ENCODE results near the gene MTUS2.

DNA sequence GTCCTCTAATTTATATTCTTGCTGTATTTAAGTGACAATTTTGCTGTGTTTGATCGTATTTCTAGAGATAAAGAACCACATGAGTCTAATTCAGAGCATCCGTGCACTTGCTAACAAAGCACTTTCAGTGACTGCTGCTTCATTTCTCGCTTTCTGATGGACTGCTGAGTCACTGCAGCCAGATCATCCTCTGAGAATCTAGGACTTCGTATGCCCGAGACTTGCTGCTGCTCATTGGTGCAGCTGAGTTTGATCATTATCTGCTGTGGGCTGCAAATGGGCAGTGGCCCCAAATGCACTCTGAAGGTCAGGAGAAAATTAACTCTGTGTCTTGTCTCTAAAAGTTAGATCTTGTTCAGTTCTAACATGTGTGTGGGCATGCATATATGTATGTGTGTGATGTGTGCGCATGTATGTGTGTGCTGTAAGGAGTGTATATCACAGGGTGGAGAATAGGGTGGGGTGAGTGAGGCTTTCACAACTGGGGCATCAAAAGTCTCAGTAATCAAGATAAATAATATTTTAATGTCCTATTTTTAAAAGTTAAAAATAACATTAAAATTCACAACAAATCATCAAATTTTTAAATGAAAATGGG is 342.6 kb downstream of the MTUS2 start:
- TF ChIP-seq BHLHE40 (IDR thresholded peaks at IDR 0.05; ENCODE audit: borderline replicate concordance) (no peak), FOXM1 (IDR thresholded peaks at IDR 0.05; ENCODE audit: borderline replicate concordance) (no peak), HDGF (IDR thresholded peaks at IDR 0.05; ENCODE audit: borderline replicate concordance) (no peak), ELF4 (IDR thresholded peaks at IDR 0.05) (no peak), SP1 (IDR thresholded peaks at IDR 0.05) (no peak), SUZ12 (IDR thresholded peaks at IDR 0.05) (no peak), TARDBP (IDR thresholded peaks at IDR 0.05) (no peak), LEF1 (IDR thresholded peaks at IDR 0.05; ENCODE audit: borderline replicate concordance) (no peak), FOXK2 (IDR thresholded peaks at IDR 0.05) (no peak), ZNF384 (IDR thresholded peaks at IDR 0.05) (no peak), ARNT (IDR thresholded peaks at IDR 0.05) (no peak), NFRKB (IDR thresholded peaks at IDR 0.05) (no peak), FOXA1 (IDR thresholded peaks at IDR 0.05) (no peak)
- TF ChIP-seq, protein P1, sequence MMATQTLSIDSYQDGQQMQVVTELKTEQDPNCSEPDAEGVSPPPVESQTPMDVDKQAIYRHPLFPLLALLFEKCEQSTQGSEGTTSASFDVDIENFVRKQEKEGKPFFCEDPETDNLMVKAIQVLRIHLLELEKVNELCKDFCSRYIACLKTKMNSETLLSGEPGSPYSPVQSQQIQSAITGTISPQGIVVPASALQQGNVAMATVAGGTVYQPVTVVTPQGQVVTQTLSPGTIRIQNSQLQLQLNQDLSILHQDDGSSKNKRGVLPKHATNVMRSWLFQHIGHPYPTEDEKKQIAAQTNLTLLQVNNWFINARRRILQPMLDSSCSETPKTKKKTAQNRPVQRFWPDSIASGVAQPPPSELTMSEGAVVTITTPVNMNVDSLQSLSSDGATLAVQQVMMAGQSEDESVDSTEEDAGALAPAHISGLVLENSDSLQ (IDR thresholded peaks at IDR 0.05) = no peak

All from HEK293T (cell line).